ENCODE data around the gene ZNF490.
"Not testable (repeated sequence)": the region's sequence is repeated elsewhere in the genome, so short reads cannot be mapped to it uniquely, and the experiment has no call there.

Gene ZNF490

DNA sequence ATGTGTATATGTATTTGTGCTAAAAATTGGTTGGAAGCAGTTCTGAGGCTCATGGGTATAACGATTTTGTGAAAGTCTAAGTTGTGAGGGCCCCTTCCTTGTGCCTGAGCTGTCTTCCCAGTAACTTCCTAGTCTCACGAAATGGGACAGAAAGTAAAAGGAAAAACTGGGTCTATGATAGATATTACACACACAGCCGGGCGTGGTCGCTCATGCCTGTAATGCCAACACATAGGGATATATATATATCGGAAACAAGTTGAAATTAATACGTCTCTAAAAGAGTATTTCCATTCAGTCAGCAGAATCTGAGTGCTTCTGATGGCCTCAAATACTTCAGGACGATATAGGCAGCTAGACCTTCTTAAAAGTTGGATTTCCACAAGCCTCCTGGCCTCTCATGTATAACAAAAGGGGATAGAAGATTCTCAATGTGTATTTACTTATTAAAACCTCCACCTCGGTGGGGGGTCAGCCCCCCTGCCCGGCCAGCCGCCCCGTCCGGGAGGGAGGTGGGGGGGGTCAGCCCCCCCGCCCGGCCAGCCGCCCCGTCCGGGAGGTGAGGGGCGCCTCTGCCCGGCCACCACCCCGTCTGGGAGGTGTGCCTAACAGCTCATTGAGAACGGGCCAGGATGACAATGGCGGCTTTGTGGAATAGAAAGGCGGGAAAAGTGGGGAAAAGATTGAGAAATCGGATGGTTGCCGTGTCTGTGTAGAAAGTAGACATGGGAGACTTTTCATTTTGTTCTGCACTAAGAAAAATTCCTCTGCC is 10.8 kb upstream of the ZNF490 start:
- DNase-seq: not testable (repeated sequence)

- DNase-seq: no peak
These were observed 7.0 kb upstream of the ZNF490 start for GRCh38 chr19:12617646-12618045.

DNA sequence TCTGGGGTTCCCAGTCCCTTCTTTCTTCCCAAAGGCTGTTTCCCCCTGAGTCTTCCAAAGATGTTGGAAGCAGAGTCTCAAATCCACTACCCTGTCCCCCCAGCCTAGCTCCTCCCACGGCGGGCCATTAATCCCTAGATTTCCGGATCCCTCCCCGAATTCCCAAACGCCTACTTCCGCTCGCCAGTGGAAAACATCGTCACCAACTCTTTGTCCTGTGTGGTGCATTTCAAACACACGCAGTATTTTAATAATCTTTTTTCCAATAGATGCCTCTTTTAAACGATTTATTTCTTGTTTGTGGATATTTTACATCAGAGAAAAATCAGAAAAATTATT is 717 bp upstream of the ZNF490 start:
- DNase-seq: no peak

GRCh38 chr19:12607631-12608030 is 3.0 kb downstream of the ZNF490 start:
- DNase-seq: no peak

GRCh38 chr19:12606796-12607195 is 3.8 kb downstream of the ZNF490 start:
- DNase-seq: no peak

DNA sequence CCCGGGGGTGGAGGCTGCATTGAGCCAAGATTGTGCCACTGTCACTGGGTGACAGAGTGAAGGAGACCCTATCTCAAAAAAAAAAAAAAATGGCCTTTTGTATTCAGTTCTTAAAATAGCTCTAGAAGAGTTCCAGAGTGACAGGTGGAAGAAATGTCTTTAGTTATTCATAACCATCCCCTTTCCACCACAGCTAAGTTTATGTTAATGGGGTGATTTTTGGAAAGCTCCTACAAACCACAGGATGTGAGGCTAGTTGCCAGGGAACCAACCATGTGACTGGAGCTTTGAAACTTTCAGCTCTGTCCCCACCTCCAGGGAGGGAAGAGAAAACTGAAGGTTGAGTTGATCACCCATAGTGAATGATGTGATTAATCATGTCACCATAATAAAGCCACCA is 6.9 kb downstream of the ZNF490 start:
- no peak for DNase-seq

GRCh38 chr19:12597594-12597993 is 13.0 kb downstream of the ZNF490 start:
- DNase-seq: no peak

GRCh38 chr19:12596927-12597548 is 13.6 kb downstream of the ZNF490 start:
- no peak for DNase-seq

- DNase-seq: no peak
These were observed 14.1 kb downstream of the ZNF490 start for GRCh38 chr19:12596485-12596884.

- no peak for DNase-seq
These were observed 29.5 kb downstream of the ZNF490 start for GRCh38 chr19:12581100-12581499.

- no peak for DNase-seq
These were observed 30.4 kb downstream of the ZNF490 start for GRCh38 chr19:12580180-12580694.

GRCh38 chr19:12578641-12579040 is 32.0 kb downstream of the ZNF490 start:
- no peak for DNase-seq

DNA sequence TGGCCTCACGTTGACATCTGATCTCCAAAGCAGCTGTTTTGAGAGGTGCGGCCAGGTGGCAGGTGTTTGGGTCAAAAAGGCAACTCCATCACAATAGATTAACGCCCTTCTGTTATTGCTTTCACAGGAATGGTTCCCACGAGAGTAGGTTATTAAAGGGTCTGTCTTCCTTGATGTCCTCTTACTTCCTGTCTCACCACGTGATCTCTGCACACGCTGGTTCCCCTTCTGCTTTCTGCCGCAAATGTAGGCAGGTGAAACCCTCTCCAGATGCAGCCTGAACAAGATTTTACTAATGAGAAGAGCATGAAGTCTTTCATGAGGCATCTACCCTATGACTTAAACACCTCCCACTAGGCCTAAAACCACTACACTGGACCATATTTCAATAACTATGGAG is 36.6 kb downstream of the ZNF490 start:
- no peak for DNase-seq

- DNase-seq: no peak
These were observed 42.7 kb downstream of the ZNF490 start for GRCh38 chr19:12567951-12568350.

DNA sequence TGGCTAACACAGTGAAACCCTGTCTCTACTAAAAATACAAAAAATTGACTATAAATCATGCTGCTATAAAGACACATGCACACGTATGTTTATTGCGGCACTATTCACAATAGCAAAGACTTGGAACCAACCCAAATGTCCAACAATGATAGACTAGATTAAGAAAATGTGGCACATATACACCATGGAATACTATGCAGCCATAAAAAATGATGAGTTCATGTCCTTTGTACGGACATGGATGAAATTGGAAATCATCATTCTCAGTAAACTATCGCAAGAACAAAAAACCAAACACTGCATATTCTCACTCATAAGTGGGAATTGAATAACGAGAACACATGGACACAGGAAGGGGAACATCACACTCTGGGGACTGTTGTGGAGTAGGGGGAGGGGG is 44.2 kb downstream of the ZNF490 start:
- not testable (repeated sequence) for DNase-seq

GRCh38 chr19:12564016-12564664 is 46.5 kb downstream of the ZNF490 start:
- DNase-seq: peak; percentile 86

- DNase-seq: no peak
These were observed 55.1 kb downstream of the ZNF490 start for GRCh38 chr19:12555456-12555930.

DNA sequence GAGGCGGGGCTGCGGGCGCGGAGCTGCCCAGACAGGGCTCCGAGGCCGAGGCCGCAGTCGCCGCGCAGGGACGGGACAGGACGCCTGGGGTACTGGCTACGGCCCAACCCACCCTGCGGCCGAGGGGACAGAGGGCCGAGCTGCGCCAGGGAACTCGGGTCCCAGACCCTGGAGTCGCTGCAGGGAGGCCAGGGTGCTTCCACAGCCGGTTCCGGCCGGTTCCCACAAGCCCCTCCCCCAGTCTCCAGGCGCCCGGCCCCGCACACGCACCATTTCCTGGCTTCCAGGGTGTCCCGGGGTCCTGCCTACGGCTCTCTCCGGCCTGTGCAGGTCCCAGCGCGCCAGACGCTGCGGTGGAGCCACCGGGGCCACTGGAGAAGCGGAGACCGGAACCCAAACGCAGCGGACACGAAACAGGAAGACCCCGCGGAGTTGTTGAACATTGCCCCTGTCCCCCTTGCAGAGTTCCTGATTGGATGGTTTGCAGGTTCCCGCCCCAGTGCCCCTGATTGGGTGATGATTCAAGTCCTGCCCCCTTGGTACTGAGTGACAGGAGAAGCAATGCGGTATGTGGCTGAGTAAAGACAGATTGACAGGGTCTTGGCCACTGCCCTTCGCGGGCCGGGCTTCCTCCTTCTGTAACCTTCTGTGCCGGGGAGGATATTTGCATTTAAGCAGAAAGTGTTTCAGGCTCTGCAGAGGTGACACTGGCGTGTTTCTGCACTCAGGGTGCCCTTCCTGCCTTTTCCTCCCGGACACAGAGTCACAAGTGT is 59.4 kb downstream of the ZNF490 start, which contains the start of gene ZNF564:
ZNF564 (minus strand) TSS at position 423 of the 773 bp plus-strand sequence; CDS start at position 273, 150 bp downstream.
- DNase-seq: peak; percentile 83

DNA sequence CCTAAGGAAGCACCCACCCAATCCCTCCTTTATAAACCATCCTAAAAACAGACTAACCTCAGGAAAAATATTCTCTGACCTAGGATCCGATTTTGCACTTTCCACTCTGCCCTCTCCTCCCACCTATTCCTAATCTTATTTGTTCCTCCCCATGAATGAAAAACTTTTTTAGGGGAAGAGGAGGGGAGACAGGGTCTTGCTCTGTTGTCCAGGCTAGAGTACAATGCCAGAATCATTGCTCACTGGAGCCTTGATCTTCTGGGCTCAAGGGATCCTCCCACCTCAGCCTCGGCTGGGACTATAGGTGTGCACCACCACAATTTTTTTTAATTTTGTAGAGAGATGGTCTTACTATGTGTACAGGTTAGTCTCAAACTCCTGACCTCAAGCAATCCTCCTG is 63.7 kb downstream of the ZNF490 start:
- DNase-seq: no peak

DNA sequence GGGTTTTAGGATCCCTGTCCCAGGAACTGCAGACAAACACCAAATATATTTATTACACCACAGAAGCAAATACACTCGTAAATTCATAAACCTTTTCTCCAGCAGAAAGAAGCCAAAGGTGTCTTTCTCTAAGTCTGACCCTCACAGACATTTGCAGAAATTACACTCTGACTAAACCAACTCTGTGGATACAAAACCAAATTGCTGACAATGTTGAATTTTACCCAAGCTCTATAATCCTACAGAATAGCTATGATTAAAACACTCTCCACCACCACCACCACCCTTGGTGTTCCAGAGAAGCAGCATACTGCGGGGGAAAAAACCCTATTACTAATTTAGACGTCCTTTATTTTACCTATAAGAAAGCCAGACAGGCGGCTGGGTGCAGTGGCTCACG is 64.5 kb downstream of the ZNF490 start:
- DNase-seq: no peak

GRCh38 chr19:12545267-12545666 is 65.3 kb downstream of the ZNF490 start:
- DNase-seq: no peak

DNA sequence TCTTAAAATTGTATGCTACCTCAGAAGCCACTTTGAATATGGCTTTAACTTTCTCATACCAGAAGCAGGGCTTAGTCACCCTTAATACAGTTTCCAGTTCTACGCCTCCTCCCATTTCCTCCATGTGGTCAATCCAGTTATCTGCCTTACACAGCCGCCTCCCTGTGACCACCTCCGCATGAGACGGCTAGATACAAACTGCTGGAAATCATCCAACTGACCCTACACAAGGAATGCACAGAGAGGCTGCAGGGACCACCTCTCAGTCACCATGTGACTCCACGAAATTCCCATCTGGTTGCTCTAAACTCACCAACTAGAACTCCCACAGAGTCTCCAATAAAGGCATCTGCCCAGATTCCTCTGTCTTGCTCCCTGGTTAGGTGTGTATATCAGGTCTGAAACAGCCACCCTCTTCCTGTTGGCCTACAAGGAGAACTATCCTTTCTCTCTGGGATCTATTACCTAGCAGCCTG is 66.2 kb downstream of the ZNF490 start:
- no peak for DNase-seq

DNA sequence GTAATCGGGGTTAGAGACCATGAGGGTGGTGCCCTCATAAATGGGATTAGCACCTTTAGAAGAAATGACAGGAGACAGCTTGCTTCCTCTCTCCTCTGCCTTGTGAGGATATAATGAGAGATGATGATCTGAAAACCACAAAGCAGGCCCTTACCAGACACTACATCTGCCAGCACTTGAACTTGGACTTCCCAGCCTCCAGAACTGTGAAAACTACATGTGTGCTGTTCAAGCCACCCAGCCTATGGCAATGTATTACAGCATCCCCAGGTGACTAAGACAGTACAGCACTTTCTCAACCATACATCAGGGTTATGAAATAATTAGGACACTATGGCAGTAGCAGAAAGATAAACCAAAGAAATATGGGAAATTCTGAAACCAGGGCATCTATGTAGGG is 66.8 kb downstream of the ZNF490 start:
- DNase-seq: no peak

All from activated CD4-positive, alpha-beta T cell treated with anti-CD3 and anti-CD28 coated beads for 1 hour (primary cell).